ENCODE measurements around the gene MAEL.
"Not testable (repeated sequence)": the region's sequence is repeated elsewhere in the genome, so short reads cannot be mapped to it uniquely, and the experiment has no call there.

The MAEL gene

GRCh38 chr1:166980383-166980782 is 8.7 kb upstream of the MAEL start:
- DNase-seq: no peak

GRCh38 chr1:166980818-166981217 is 8.3 kb upstream of the MAEL start:
- no peak for DNase-seq

GRCh38 chr1:166981589-166981988 is 7.5 kb upstream of the MAEL start:
- no peak for DNase-seq

- no peak for DNase-seq
Observed at GRCh38 chr1:166999075-166999474, 10.0 kb downstream of the MAEL start.

GRCh38 chr1:166999500-167000055 is 10.5 kb downstream of the MAEL start:
- DNase-seq: no peak

GRCh38 chr1:167000546-167000945 is 11.5 kb downstream of the MAEL start:
- no peak for DNase-seq

- no peak for DNase-seq
Observed at GRCh38 chr1:167002354-167002753, 13.3 kb downstream of the MAEL start.

- DNase-seq: no peak
Observed at GRCh38 chr1:167003711-167004110, 14.6 kb downstream of the MAEL start.

GRCh38 chr1:167011560-167012191 is 22.6 kb downstream of the MAEL start:
- no peak for DNase-seq

- no peak for DNase-seq
Observed at GRCh38 chr1:167012570-167012969, 23.5 kb downstream of the MAEL start.

- DNase-seq: no peak
Observed at GRCh38 chr1:167013108-167013929, 24.2 kb downstream of the MAEL start.

- no peak for DNase-seq
Observed at GRCh38 chr1:167016100-167016750, 27.1 kb downstream of the MAEL start.

GRCh38 chr1:167022384-167022783 is 33.3 kb downstream of the MAEL start:
- no peak for DNase-seq

GRCh38 chr1:167029553-167029952 is 40.5 kb downstream of the MAEL start:
- DNase-seq: not testable (repeated sequence)

GRCh38 chr1:167033646-167034045 is 44.6 kb downstream of the MAEL start:
- no peak for DNase-seq

- peak; percentile 18 for DNase-seq
Observed at GRCh38 chr1:167043752-167044488, 54.8 kb downstream of the MAEL start.

- DNase-seq: no peak
Observed at GRCh38 chr1:167051907-167052306, 62.8 kb downstream of the MAEL start.

- no peak for DNase-seq
Observed at GRCh38 chr1:167052389-167052788, 63.3 kb downstream of the MAEL start.

GRCh38 chr1:167054531-167054930 is 65.5 kb downstream of the MAEL start:
- no peak for DNase-seq

- DNase-seq: no peak
Observed at GRCh38 chr1:167054946-167055630, 66.0 kb downstream of the MAEL start.

GRCh38 chr1:167056529-167057231 is 67.6 kb downstream of the MAEL start:
- DNase-seq: no peak

GRCh38 chr1:167057241-167057688 is 68.2 kb downstream of the MAEL start:
- peak; percentile 11 for DNase-seq
